ENCODE results near the gene PURA. TPM values are rescaled to one million over a fixed set of nuclear protein-coding genes. Genes with fewer than 3 reads are reported as not detected.

Gene PURA
- 18.0 and 18.3 TPM in 2 replicates for total RNA-seq
- polyA plus RNA-seq (2012), result 8.5 TPM

- peak; percentile 96 for DNase-seq (ENCODE audit: low read depth)
These were observed at the start of gene PURA for GRCh38 chr5:140113699-140114263. PURA (plus strand) TSS chr5:140114109; CDS start chr5:140114182, 73 bp downstream.

- DNase-seq (ENCODE audit: low read depth), result no peak
These were observed 41.1 kb upstream of the PURA start for GRCh38 chr5:140072812-140073211.

- peak; percentile 37 for DNase-seq (ENCODE audit: low read depth)
These were observed 40.6 kb upstream of the PURA start for GRCh38 chr5:140073296-140073695.

GRCh38 chr5:140075371-140075770, 38.5 kb upstream of the PURA start:
- no peak for DNase-seq (ENCODE audit: low read depth)

- no peak for DNase-seq (ENCODE audit: low read depth)
These were observed 37.8 kb upstream of the PURA start for GRCh38 chr5:140076142-140076541.

- DNase-seq (ENCODE audit: low read depth), result no peak
These were observed 37.1 kb upstream of the PURA start for GRCh38 chr5:140076788-140077187.

GRCh38 chr5:140083120-140083519, 30.8 kb upstream of the PURA start:
- no peak for DNase-seq (ENCODE audit: low read depth)

- DNase-seq (ENCODE audit: low read depth), result no peak
These were observed 30.3 kb upstream of the PURA start for GRCh38 chr5:140083650-140084049.

GRCh38 chr5:140084541-140084940, 29.4 kb upstream of the PURA start:
- DNase-seq (ENCODE audit: low read depth), result no peak

GRCh38 chr5:140090251-140090650, 23.7 kb upstream of the PURA start:
- DNase-seq (ENCODE audit: low read depth), result no peak

- DNase-seq (ENCODE audit: low read depth), result no peak
These were observed 20.7 kb upstream of the PURA start for GRCh38 chr5:140093179-140093578.

GRCh38 chr5:140093866-140094265, 20.0 kb upstream of the PURA start:
- no peak for DNase-seq (ENCODE audit: low read depth)

- DNase-seq (ENCODE audit: low read depth), result no peak
These were observed 19.0 kb upstream of the PURA start for GRCh38 chr5:140094889-140095288.

GRCh38 chr5:140101179-140101578, 12.7 kb upstream of the PURA start:
- DNase-seq (ENCODE audit: low read depth), result no peak

- no peak for DNase-seq (ENCODE audit: low read depth)
These were observed 10.8 kb upstream of the PURA start for GRCh38 chr5:140103154-140103553.

GRCh38 chr5:140104100-140104499, 9.8 kb upstream of the PURA start:
- no peak for DNase-seq (ENCODE audit: low read depth)

- no peak for DNase-seq (ENCODE audit: low read depth)
These were observed 7.8 kb upstream of the PURA start for GRCh38 chr5:140106101-140106500.

- no peak for DNase-seq (ENCODE audit: low read depth)
These were observed 7.1 kb upstream of the PURA start for GRCh38 chr5:140106805-140107311.

GRCh38 chr5:140107312-140108092, 6.4 kb upstream of the PURA start:
- peak; percentile 93 for DNase-seq (ENCODE audit: low read depth)

GRCh38 chr5:140108093-140109017, 5.6 kb upstream of the PURA start:
- DNase-seq (ENCODE audit: low read depth), result no peak

- no peak for DNase-seq (ENCODE audit: low read depth)
These were observed 4.7 kb upstream of the PURA start for GRCh38 chr5:140109018-140109758.
